ENCODE data around the gene GRM5. TPM values are rescaled to one million over a fixed set of nuclear protein-coding genes. Genes with fewer than 3 reads are reported as not detected.

GRM5 gene
- total and polyA plus RNA-seq, 2 experiments from 2014 or later = 0.27 TPM; not detected in 1

DNA sequence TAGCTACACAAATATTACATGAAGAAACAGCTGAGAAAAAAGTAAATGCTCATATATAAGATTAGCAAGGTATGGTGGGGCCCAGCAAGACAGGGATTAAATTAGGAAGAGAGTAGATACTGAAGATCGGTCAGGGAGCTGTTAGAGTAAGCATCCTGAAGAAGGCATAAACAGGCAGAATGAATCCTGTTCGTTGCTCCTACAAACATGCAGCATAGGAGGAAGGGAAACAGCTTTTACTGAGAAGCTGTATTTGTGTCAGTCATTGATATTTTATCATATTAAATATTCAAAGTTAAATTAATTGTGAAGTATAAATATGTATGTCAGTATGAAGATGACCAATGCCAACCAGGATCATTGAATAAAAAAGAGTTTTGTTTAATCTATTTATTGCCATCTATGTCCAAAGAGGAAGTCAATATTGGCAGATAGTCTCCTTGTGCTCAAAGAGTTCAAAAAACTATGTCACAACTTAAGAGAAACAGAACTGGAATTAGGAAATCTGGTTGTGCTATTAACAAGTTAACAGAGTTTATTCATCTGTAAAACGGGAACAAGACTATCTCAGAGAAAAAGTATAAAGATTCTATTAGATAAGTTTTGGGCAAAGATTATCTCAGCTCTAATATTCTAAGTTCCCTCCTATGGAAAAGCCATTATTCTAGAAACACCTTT is 255.2 kb downstream of the GRM5 start:
- H3K36me3 ChIP-seq (replicated peaks; ENCODE audit: insufficient read depth, low read depth) = no peaks in the 10 kb centered on the region
- no peak overlapping the region for H2AFZ ChIP-seq
- no peak overlapping the region for H3K27ac ChIP-seq
- H3K9me2 ChIP-seq (replicated peaks; ENCODE audit: insufficient read depth) = no peaks in the 10 kb centered on the region
- no peak overlapping the region for H3K4me3 ChIP-seq
- no peaks in the 10 kb centered on the region for H3K4me1 ChIP-seq (ENCODE audit: insufficient read depth)
- TF ChIP-seq, protein P1, sequence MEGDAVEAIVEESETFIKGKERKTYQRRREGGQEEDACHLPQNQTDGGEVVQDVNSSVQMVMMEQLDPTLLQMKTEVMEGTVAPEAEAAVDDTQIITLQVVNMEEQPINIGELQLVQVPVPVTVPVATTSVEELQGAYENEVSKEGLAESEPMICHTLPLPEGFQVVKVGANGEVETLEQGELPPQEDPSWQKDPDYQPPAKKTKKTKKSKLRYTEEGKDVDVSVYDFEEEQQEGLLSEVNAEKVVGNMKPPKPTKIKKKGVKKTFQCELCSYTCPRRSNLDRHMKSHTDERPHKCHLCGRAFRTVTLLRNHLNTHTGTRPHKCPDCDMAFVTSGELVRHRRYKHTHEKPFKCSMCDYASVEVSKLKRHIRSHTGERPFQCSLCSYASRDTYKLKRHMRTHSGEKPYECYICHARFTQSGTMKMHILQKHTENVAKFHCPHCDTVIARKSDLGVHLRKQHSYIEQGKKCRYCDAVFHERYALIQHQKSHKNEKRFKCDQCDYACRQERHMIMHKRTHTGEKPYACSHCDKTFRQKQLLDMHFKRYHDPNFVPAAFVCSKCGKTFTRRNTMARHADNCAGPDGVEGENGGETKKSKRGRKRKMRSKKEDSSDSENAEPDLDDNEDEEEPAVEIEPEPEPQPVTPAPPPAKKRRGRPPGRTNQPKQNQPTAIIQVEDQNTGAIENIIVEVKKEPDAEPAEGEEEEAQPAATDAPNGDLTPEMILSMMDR (IDR thresholded peaks at IDR 0.05; ENCODE audit: poor library complexity) = no peak
- TF ChIP-seq EZH2 (IDR thresholded peaks at IDR 0.05; ENCODE audit: borderline replicate concordance) = no peak
- TF ChIP-seq EZH2phosphoT487 (IDR thresholded peaks at IDR 0.05; ENCODE audit: low read depth, severe bottlenecking, unreplicated experiment) = no peak
- no peaks in the 10 kb centered on the region for H3K79me2 ChIP-seq
- no peaks in the 10 kb centered on the region for H3K27me3 ChIP-seq
- H3K9me3 ChIP-seq (ENCODE audit: low read depth) = no peaks in the 10 kb centered on the region
- H4K20me1 ChIP-seq (ENCODE audit: insufficient read depth, poor library complexity, severe bottlenecking) = no peaks in the 10 kb centered on the region
- no peak overlapping the region for H3K4me2 ChIP-seq
- DNase-seq (ENCODE audit: low spot score) = no peak
- 57% methylated on average over 3 of the region's 3 CpGs for WGBS (ENCODE audit: low lambda C conversion rate, missing lambda C conversion rate)

DNA sequence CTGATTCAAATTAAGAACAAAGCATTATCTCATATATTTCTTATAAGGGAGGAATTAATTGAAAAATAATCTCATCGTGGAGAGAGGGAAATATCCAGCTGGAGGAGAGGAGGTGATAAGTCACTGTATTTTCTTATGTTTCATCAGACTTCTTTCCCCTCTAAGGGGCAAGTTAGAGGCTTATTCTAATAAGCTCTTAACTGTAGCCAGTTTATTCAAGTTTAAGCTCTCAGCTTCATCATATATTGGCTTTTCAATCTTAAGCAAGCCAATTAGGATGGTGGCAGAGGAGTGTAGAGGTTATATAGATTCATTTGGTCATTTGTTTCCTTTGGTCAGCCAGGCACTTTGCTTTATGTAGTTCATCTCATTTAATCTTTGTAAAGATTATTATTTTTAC is 256.7 kb downstream of the GRM5 start:
- DNase-seq (ENCODE audit: low spot score) = no peak
- H3K9me3 ChIP-seq (ENCODE audit: low read depth) = no peaks in the 10 kb centered on the region
- H3K27me3 ChIP-seq = no peaks in the 10 kb centered on the region
- no peaks in the 10 kb centered on the region for H3K9me2 ChIP-seq (replicated peaks; ENCODE audit: insufficient read depth)
- no peak overlapping the region for H3K4me2 ChIP-seq
- no peak overlapping the region for H3K4me3 ChIP-seq
- H2AFZ ChIP-seq = no peak overlapping the region
- 77% methylated on average over 1 of the region's 1 CpG for WGBS (ENCODE audit: low lambda C conversion rate, missing lambda C conversion rate)
- H4K20me1 ChIP-seq (ENCODE audit: insufficient read depth, poor library complexity, severe bottlenecking) = no peaks in the 10 kb centered on the region
- TF ChIP-seq, protein P1 (IDR thresholded peaks at IDR 0.05; ENCODE audit: poor library complexity) = no peak
- TF ChIP-seq EZH2phosphoT487 (IDR thresholded peaks at IDR 0.05; ENCODE audit: low read depth, severe bottlenecking, unreplicated experiment) (no peak), EZH2 (IDR thresholded peaks at IDR 0.05; ENCODE audit: borderline replicate concordance) (no peak)
- H3K36me3 ChIP-seq (replicated peaks; ENCODE audit: insufficient read depth, low read depth) = no peaks in the 10 kb centered on the region
- no peak overlapping the region for H3K27ac ChIP-seq
- no peaks in the 10 kb centered on the region for H3K79me2 ChIP-seq
- H3K4me1 ChIP-seq (ENCODE audit: insufficient read depth) = no peaks in the 10 kb centered on the region

DNA sequence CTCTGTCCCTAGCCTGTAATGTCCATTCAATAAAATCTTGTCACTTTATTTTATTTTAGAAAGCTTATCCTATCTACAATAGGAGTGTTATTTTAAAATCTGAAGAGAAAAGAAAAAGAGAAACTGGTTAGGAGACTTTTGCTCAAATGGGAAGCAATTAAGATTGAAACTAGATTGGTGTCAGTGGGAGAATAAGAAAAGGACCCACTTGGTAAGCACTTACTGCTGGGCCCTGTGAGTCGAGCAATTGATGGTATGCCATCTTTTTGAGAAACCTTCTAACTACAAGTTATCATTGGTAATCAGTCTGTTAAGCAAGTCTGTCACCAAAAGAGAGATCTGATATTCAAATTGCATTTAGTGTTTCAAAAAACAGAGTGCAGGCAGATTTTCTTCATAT is 258.4 kb downstream of the GRM5 start:
- no peak for TF ChIP-seq EZH2phosphoT487 (IDR thresholded peaks at IDR 0.05; ENCODE audit: low read depth, severe bottlenecking, unreplicated experiment)
- TF ChIP-seq, protein P1 (IDR thresholded peaks at IDR 0.05; ENCODE audit: poor library complexity) = no peak
- no peak for TF ChIP-seq EZH2 (IDR thresholded peaks at IDR 0.05; ENCODE audit: borderline replicate concordance)
- H3K36me3 ChIP-seq (replicated peaks; ENCODE audit: insufficient read depth, low read depth) = no peaks in the 10 kb centered on the region
- H3K9me2 ChIP-seq (replicated peaks; ENCODE audit: insufficient read depth) = no peaks in the 10 kb centered on the region
- WGBS (ENCODE audit: low lambda C conversion rate, missing lambda C conversion rate) = 64% methylated on average over 1 of the region's 1 CpG
- H3K27me3 ChIP-seq = no peaks in the 10 kb centered on the region
- no peaks in the 10 kb centered on the region for H4K20me1 ChIP-seq (ENCODE audit: insufficient read depth, poor library complexity, severe bottlenecking)
- no peak overlapping the region for H2AFZ ChIP-seq
- no peaks in the 10 kb centered on the region for H3K4me1 ChIP-seq (ENCODE audit: insufficient read depth)
- no peak for DNase-seq (ENCODE audit: low spot score)
- H3K4me2 ChIP-seq = no peak overlapping the region
- H3K79me2 ChIP-seq = no peaks in the 10 kb centered on the region
- no peak overlapping the region for H3K27ac ChIP-seq
- H3K9me3 ChIP-seq (ENCODE audit: low read depth) = no peaks in the 10 kb centered on the region
- no peak overlapping the region for H3K4me3 ChIP-seq

Measured in hepatocyte (in vitro differentiated cells).